Activated CD4-positive, alpha-beta T cell treated with anti-CD3 and anti-CD28 coated beads, Interleukin-2, amount 50 U/mL, for 24 hours (primary cell): ENCODE measurements around the gene STC2.

Experiments used
- DNase-seq, 2 donors: peaks; one replicate each; pipeline ENCODE4 v3.0.0-alpha.2; 2020; ENCODE audit warnings: low read depth in 1 of 2, low spot score in 1 of 2

Gene STC2

DNA sequence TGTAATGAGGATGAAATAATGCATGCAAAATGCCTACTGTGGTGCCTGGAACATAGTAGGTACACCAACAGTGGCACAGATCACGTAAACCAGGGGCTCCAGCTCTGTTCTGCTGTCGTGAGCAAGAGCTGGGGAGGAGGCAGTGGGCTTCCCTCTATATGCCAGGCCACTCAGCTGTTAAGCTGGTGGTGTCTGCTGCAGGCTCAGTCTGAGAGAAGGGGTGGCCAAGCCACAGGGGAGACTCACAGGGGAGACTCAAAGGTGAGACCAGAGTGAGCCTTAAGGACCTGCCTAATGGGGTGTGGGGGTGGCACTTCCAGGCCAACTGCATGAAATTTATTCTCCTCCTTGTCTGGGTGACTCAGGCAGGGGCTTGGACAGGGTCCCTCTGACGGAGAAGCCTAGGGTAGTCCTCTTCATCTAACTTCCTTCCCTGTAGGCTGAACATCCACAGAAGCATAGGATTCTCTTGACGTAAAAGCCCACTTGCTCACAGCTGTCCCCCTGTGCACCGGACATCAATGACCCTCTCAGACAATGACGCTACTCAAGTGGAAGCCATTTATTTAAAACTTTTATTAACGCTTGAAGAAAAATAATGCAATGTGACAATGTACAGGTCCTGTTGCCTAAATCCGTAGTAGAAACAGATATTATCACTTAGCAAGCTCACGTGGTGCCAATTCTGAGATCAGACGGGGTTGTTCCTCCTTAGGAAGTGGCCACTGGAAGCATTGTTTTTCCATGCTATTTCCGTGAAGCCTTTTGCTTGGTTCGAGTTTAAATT lies 13.9 kb downstream of the STC2 start:
- DNase-seq, result no peak

- DNase-seq, result no peak
Observed at GRCh38 chr5:173313351-173313801, 14.8 kb downstream of the STC2 start.

DNA sequence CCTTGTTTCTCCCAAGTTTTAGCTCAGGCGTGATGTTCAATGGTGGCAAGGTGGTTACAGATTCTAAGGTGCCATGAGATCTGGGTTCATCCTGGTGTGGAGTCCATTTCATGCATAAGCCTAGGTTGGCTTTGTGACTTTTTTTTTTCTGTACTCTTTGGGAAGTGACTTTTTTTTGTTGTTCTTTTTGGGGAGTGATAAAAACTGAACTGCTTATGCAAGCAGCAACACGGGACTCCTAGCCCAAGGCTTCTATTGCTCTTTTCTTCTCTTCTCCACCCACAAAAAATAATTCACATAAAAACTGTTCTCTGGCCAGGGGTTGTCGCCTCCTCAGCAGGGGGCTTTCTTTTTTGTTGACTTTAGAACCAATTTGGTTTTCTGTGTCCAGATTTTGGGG lies 15.4 kb downstream of the STC2 start:
- no peak for DNase-seq

- no peak for DNase-seq
Observed at GRCh38 chr5:173311818-173312585, 16.2 kb downstream of the STC2 start.

- no peak for DNase-seq
Observed at GRCh38 chr5:173310861-173311785, 17.1 kb downstream of the STC2 start.

DNA sequence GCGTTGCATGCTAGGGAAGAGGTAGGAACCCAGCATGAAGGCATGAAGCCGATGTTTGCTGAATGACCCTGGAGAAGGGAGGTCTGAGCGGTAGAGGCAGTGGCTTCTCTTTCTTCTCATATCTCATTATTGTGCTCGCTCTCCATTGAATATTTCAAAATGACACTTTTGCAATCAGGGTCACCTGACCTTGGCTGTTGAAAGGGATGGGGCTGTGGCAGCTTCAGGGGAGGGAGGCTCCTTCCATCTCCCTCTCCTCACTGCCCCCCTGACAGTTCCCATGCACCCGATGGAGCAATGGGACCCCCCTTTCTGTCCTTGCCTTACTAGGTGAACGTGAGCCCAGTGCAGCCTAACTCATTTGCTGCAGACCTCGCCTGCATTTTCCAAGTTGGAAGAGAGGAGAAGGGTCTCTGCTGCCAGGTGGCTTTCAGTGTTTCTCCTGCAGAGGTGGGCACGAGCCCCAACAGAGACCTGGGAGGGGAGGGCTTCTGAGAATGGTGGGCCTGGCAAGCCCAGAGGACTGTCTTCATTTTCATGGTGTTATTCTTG lies 17.9 kb downstream of the STC2 start:
- DNase-seq, result no peak

DNA sequence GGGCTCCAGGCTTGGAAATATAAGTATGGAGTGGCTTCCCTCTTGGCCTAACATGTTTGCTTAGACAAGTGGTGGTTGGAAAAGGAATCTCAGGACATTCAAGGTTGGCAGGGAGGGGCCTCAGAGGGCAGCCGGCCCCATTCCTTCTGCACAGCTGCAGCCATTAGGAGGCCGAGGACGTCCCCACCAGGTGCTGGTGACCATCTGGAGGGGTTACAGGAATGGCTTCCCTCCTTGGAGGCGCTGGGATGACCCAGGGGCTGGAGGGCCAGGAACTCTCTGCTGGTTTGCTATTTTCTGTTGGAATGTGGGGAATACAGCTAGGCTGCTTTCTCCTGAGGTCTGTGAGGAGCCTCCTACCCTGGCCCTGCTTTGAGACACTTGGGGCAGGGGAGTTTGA lies 18.5 kb downstream of the STC2 start:
- no peak for DNase-seq

GRCh38 chr5:173308226-173308625 lies 20.0 kb downstream of the STC2 start:
- DNase-seq, result no peak

DNA sequence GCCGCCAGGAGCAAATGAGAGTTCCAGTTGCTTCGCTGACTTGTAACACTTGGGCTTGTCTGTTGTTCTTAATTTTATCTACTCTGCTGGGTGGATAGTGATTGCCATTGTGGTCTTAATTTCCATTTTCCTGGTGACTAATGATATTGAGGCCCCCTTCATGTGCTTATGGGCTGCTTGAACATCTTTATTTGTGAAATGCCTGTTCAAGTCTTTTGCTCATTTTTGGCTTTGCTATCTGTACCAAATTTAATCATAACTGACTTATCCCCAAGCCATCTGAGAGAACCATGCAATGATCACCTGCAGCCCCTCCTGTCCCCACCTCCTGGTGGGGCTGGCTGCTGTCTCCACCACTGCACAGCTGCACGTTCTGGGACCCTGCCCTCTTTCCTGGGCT lies 20.5 kb downstream of the STC2 start:
- DNase-seq, result no peak

DNA sequence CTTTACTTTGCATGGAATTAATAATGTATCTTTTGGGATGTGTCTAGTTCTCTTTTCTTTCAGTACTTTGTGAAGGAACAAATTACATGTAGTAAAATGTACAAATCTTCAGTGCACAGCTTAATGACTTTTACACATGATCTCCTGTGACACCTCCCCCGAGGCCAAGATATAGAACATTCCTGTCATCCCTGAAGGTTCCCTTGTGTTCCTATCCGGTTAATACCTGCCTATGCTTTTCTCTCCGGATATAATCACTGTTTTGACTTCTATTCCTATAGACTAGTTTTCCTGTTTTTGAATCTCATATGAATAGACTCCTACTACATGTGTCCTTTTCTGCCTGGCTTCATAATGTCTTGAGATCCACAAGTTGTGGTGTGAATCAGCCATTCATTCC lies 21.5 kb downstream of the STC2 start:
- DNase-seq, result no peak

GRCh38 chr5:173304591-173304988 lies 23.6 kb downstream of the STC2 start:
- DNase-seq, result no peak

DNA sequence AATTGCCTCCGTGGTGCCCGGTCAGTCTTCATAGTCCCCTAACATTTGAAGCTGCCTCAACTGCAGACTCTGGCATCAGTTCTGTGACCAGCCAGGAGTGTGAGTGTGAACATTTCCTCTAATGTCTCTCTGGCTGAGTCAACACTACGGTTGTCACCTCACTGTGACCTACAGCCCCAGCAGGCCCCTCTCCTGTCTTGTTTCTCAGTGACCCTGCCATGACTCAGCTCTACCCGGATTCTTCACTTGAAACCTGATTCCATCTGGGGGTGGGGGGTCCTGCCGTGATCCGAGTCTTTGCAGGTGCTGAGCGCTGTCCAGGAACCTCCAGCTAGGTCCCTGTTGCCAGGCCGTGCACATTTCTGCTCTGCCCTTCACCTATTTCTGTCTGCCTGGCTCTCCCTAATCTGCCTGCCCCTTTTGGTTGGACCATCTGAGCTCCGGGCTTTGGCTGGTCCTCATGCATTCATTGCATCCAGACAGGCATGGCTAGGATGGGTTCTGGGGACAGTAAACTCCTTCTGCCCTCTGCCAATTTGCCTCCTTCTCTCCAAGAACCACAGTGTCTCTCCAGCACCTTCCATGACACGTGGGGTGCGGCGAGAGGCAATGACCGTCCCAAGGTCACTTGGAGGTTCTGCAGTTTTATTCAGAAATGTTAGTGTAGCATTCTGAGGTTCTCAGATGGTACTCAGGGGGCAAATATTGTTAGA lies 24.2 kb downstream of the STC2 start:
- DNase-seq, result no peak

DNA sequence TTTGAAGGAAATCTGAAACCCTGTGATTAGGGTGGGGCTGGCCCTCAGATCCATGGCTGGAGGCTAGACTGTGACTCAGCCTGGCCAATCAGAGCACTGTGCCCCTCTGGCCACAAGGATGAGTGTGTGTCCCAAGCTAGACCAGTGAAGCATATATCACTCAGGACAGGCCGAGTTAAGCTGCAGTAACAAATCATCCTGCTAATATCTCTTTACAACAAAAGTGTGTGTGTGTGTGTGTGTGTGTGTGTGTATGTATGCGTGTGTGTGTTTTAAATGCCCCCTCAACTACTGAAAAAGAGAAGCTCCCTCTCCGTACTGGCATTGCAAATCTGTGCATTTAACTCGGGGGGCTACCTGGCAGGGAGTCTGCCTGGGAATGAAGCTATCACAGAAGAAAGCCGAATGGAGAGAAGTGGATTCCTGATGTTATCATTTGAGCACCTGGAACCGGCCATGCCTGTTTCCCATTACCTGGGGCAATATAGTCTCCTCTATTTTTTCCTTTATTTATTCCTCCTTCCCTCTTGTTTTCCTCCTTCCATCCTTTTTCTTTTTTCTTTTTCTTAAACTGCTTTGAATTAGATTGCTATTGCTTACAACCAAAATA lies 25.6 kb downstream of the STC2 start:
- DNase-seq, result no peak

DNA sequence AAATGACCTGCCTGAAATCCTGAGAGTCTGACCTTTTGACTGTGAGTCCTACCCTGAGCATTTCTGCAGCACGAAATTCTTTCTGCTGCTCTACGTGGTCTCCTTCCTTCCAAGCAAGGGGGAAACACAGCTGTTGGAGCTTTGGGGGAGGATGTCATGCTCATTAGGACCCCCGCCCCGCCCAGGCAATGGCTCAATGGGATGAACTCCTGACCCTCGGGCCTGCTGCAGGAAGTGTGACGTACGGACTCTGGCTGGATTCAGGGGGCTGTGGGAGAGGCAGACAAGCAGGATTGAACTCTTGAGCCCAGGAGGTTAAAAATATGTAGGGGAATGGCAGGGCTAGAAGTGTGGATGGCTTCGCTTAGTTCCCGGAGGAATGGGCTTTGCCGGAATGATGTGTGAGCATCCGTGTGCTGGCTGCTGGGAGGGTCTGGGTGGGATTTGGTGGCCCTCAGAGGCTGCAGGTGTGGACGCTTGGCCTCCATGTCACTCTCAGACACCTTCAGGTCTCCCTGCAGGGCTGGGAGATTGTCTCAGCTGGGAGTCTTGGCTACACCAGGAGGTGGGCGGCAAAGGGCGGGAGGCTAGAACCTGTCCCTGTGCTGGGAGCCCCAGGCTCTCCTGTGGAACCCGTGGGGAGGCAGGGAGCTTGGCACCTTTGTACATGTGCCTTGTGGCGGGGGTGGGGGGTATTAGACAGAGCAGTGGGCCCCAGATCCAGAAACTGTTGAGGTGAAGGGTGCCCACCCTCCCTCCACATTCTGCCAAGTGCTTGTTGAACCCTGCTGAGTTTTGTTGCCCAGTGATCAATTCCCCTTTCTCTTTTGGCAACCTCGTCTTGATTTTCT lies 26.3 kb downstream of the STC2 start:
- no peak for DNase-seq

DNA sequence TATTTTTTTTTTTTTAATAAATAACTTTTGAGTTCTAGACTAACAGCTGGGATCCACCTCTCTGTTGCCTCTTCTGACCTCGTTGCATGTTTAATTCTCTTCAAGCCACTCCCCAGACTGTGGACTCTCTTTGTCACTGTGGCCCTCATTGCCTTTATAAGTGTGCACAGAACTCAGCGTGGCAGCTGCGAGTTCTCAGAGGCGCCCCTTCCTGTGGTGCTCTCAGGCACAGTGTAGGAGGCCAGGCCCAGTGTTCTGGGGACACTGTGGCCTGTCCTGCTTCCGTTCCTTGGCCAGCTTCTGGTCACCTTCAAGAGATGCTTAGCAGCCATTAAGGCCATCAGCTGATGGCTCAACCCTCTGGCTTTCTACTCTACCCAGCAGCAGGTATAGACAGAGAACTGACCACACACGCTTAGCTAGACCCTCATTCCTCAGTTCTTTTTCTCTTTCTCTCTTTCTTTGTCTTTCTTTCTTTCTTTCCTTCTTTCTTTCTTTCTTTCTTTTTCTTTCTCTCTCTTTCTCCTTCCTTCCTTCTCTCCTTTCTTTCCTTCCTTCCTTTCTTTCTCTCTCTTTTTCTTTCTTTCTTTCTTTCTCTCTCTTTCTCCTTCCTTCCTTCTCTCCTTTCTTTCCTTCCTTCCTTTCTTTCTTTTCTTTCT lies 27.7 kb downstream of the STC2 start:
- no peak for DNase-seq

DNA sequence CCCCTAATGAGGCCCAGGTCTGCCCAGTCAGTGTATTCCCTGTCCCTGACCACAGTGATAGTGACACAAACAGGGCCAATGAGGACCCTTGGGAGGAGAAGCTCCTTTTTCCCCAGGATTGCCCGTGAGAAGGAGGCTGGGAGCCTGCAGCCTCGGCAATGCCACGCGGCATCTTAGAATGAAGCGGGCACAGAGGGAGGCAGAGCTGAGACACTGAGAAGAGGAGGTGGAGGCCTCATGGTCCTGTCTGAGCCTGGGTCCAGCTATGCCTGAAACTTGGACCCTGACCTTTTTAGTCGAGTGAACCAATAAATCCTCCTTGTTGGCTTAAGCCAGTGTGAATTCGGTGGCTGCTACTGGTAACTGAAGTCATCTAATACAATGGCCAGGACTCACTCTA lies 28.4 kb downstream of the STC2 start:
- DNase-seq, result no peak

DNA sequence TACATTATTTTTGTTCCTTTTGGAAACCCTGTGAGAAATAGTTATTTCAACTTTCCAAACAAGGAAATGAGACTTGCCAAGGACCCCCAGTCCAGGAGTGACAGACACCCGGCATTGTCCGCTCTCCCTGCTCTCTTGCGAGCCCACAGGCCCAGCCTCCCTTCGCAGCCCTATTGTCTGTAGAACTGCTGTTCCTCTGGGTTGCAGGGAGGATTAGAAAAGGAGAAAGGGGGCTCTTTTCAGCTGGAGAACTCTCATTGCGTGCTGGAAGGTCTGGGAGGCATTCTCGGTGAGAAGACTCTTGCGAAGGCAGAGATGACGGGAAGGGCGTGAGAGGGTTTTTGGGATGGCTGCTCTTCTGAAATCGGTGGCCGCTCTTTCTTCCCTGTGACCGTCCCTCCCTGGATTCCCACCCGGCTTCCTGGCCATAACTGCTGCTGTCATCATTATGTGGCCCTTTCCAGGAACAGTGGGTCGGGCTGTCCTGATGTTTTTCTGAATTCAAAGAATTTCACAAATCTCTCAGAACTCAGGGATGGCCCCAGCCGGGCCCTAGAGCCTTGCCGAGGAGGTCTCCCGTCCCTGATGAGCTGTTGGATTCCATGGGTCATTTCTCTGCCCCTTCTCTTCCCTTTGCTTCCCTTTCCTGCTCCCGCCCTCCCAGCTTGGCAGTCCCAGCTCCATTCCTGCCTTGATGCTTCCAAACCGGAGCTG lies 29.8 kb downstream of the STC2 start:
- no peak for DNase-seq

GRCh38 chr5:173297813-173298212 lies 30.4 kb downstream of the STC2 start:
- DNase-seq, result no peak
